ENCODE results near the gene KRT75.
A peak's percentile ranks its signal among the peaks of the same experiment; 100 is the strongest.
"Not testable (repeated sequence)": the region's sequence is repeated elsewhere in the genome, so short reads cannot be mapped to it uniquely, and the experiment has no call there.

The KRT75 gene

DNA sequence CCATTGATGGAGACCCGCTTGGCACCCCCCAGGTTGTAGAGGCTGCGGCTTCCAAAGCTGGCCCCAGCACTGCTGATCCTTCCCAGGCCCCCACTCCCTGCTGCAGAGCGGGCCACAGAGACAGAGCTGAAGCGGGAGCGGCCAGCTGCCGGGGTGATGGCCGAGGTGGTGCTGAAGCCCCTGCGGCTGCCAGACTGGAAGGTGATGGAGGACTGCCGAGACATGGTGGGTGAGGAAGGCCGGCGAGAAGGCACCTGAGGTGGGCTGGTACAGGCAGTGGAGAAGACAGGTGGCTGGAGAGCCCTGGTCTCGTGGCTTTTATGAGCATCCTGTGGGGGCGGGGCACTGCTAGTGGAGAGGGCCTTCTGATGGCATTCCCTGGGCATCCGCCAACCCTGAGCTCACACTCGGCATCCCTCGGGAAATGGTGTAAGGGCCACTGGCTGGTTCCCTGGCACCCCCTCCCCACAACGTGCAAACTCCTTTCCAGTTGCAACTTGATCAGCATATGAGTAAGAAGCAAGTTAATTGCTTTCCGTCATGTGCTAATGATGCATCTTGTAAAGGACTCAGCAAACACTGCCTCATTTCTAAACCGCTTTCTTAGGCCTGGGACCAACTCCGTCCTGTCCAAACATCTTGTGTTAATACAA lies at the start of gene KRT75:
TSS of gene KRT75 (minus strand) at position 291 of the 653 bp plus-strand sequence. CDS start at position 224, 67 bp downstream.
- DNase-seq = no peak

- DNase-seq = no peak
Observed at GRCh38 chr12:52480073-52480472, 45.9 kb upstream of the KRT75 start.

DNA sequence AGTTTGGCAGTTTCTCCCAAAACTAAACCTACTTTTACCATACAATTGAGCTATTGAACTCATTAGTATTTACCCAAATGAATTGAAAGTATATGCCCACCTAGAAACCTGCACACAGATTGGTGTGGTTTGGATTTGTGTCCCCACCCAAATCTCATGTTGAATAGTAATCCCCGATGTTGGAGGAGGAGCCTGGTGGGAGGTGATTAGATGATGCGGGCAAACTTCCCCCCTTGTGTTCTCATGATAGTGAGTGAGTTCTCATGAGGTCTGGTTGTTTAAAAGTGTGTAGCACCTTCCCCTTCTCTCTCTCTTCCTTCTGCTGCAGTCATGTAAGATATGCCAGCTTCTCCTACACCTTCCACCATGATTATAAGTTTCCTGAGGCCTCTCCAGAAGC lies 43.5 kb upstream of the KRT75 start:
- no peak for DNase-seq

DNA sequence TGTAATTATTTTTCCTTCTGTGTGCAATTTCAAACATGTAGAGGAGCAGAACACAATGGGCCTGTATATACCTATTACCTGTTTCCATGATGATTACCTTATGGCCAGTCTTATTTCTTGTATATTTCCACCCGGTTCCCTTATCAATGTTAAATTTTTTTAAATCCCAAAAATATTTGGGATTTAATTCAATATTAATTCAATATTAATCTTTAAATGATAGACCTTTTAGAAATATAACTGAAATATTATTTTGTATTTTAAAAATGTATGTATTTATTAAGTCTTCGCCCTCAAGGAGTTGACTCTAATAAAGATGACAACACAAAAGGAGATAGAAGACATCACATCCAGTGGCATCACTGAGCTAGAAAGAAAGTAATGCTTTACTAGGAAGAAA lies 40.0 kb upstream of the KRT75 start:
- no peak for DNase-seq

DNA sequence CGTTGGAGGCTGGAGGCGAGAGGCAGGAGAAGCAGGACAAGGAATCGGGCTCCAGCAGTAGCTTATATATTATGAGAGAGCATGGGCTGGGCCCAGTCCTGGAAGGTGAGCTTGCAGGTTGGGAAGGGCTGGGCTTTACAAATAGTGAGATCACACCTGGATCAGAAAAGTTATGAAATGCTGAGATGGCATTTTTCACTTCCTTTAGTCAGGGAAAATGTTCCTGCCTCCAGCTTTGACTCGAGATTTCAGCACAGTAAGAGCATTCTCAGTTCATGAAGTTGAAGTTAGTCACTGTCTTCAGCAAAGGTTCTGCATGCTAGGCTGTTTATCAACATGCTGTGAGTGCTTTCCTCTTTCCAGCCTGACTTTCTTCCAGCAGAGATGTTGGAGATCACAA lies 39.6 kb upstream of the KRT75 start, which contains the start of gene KRT6C:
TSS of gene KRT6C (minus strand) at position 38 of the 400 bp plus-strand sequence. CDS start 68 bp downstream, outside the sequence.
- no peak for DNase-seq

DNA sequence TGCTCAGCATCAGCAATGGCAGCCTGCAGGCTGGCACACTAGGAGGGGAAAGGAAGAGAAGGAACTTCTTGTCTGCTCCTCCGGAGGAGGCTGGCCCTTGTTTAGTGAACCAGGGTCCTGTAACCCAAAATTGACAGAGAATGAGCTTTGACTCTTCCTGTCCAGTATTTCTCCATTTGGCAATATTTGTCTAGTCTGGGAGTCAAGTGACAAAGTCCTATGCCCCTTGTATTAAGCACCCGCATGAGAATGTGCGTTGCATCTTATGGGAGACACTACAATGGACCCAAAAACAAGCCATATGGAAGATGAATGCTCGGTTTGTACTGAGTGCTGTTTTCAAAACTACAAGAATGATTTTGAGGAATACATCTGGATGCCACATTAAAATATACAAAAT lies 35.7 kb upstream of the KRT75 start:
- DNase-seq = no peak

DNA sequence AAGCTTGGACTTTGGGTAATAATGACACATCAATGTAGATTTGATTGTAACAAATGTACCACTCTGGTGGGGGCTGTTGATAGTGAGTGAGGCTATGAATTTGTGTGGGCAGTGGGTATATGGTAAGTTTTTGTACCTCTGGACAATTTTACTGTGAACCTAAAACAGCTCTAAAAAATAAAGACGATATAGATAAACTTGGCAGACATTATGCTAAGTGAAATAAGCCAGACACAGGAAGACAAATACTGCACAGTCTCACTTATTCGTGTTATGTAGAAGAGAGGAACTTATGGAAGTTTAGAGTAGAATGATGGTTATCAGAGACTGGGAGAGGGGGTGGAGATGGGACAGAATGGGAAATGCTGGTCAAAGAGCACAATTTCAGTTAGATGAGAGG lies 30.7 kb upstream of the KRT75 start:
- DNase-seq = no peak

DNA sequence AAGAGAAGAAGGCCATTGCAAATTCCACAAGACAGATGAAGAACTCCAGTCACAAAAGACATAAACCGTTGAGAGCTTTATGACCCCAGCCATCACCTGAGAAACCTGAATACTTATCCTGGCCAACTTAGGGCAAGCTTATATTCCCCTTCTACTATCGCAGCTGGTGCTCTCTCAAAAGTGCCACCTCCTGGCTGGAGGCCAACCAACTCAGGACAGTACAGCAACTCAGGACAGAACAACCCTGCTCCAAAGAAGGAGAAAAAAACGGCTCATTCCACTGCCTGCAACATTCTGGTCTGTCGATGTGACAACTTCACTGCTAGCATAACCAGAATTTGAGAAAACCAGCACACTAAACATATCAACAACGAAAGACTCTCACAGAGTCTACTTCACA lies 27.5 kb upstream of the KRT75 start:
- DNase-seq = no peak

DNA sequence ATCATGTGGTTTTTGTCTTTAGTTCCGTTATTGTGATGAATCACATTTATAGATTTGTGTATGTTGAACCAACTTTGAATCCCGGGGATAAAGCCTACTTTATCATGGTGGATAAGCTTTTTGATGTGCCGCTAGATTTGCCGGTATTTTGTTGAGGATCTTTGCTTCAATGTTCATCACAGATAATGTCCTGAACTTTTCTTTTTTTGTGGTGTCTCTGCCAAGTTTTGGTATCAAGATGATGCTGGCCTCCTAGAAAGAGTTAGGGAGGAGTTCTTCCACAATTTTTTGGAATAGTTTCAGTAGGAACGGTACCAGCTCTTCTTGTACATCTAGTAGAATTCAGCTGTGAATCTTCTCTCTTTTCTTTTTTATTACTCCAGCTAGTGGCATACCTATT lies 24.7 kb upstream of the KRT75 start:
- DNase-seq = no peak

- no peak for DNase-seq
Observed at GRCh38 chr12:52455821-52456220, 21.6 kb upstream of the KRT75 start.

GRCh38 chr12:52454411-52455201 lies 20.4 kb upstream of the KRT75 start:
- no peak for DNase-seq

- no peak for DNase-seq
Observed at GRCh38 chr12:52452101-52452500, 17.9 kb upstream of the KRT75 start, which contains the start of gene KRT6B. Gene KRT6B, minus strand, starts transcription at chr12:52452146. Its CDS starts 68 bp downstream, at chr12:52452078.

DNA sequence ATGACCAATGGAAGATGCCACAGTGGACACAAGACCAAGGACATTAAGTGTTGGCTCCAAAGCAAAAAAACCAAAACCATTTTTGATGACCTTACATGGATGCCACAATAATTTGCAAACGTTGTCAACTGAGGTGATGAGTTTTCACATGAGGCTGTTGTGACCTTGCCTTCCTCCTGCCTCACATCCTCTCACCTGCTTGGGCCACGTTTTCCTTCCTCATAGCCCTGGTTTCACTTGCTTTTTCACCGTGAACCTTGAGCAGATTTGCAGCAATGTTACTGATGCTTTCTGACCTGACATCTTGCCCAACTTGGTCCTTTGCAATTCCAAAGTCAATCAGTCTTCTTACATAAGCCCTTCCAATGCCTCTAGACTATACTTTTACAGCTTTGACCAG lies 14.1 kb upstream of the KRT75 start:
- DNase-seq = no peak

DNA sequence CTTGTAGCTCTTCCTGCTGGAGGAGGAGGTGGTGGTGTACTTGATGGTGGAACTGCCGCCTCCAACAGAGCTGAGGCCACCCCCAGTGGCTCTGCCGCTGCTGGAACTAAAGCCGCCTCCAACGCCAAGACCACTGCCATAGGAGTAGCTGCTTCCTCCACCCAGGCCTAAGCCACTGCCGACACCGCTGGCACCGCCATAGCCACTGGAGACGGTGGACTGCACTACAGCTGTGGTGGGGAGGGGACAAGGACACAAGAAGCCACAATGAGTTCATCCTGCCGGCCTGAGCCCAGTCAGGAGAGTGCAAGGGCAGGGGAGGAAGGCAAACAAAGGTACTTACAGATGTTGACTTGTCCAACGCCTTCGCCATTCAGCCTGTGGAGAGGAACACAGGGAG lies 13.0 kb upstream of the KRT75 start:
- DNase-seq = not testable (repeated sequence)

- DNase-seq = no peak
Observed at GRCh38 chr12:52446367-52447045, 12.3 kb upstream of the KRT75 start.

- no peak for DNase-seq
Observed at GRCh38 chr12:52445876-52446275, 11.7 kb upstream of the KRT75 start.

GRCh38 chr12:52444647-52445595 lies 10.8 kb upstream of the KRT75 start:
- no peak for DNase-seq

DNA sequence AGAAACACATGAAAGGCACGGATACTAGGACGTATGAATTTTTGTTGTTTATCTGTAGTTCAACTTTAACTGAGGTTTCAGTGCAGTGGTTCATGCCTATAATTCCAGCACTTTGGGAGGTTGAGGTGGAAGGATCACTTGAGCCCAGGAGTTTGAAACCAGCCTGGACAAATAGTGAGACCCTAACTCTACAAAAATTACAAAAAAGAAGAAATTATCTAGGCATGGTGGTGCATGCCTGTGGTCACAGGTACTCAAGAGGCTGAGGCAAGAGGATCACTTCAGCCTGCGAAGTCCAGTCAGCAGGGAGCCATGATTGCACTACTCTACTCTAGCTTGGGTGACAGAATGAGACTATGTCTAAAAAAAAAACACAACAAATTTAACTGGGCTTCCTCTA lies 9.8 kb upstream of the KRT75 start:
- no peak for DNase-seq

- DNase-seq = peak; percentile 63
Observed at GRCh38 chr12:52442600-52443061, 8.5 kb upstream of the KRT75 start.

GRCh38 chr12:52441320-52441911 lies 7.2 kb upstream of the KRT75 start:
- no peak for DNase-seq

DNA sequence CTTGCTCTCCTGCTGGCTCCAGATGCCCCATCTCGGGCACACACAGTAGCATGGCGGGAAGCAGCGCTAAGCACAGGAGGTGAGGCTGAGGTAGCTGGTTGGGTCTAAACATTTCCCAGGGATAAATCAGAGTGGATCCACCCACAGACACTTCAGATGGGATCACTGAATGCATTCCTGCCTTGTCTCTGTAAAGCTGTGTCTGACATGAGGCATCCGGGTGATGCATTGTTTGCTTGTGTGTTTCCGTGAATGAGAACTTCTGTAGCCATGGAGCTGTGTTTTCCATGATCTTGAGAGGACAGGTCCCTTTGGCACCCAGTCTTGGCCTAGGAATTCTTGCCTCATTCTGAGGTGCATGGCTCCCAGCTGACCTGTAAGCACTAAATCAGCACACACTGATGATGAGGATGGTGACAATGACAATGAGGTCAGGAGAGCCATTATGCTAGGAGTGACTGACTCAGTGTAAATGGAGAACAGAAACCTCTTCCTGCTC lies 6.7 kb upstream of the KRT75 start:
- no peak for DNase-seq

- no peak for DNase-seq
Observed at GRCh38 chr12:52439845-52440244, 5.7 kb upstream of the KRT75 start.
